ENCODE results near the gene DNAL1. TPM values are rescaled to one million over a fixed set of nuclear protein-coding genes. Genes with fewer than 3 reads are reported as not detected.

Gene DNAL1
- total and polyA plus RNA-seq, 2 of the 4 experiments (the other 2 are of a cell fraction): 4.5 to 5.4 TPM

- ATAC-seq (ENCODE audit: low read depth) (no peak), DNase-seq (peak; percentile 22)
- dilution Hi-C loops (cut with HindIII; ENCODE audit: low sequenced_read_pairs, unreplicated experiment) (no loop called here), in situ Hi-C loops (cut with MboI; ENCODE audit: low sequenced_read_pairs) (no loop called here), intact Hi-C loops (cut with micrococcal nuclease) (loop anchor here (5.0 kb wide), 1 partner anchor 118 kb away; the partner anchor contains the start of gene RIOX1)
- H2AFZ ChIP-seq (replicated peaks; ENCODE audit: low read length, poor library complexity): no peak overlapping the region
- no peak overlapping the region for H3K4ac ChIP-seq (ENCODE audit: low read depth, low read length)
- H3K14ac ChIP-seq (replicated peaks; ENCODE audit: low read depth, low read length): no peak overlapping the region
- CTCF ChIA-PET: interaction anchor here (0.5 kb wide), 1 partner anchor 246 kb away, joined by 3 read pairs; no protein-coding TSS in a partner anchor
- H3K27me3 ChIP-seq (ENCODE audit: control insufficient read depth, insufficient read depth, low read length): no peaks in the 10 kb centered on the region; the same call in 1 of the 2 replicates
- POLR2A ChIA-PET (ENCODE audit: unreplicated experiment): no interaction called here
- H4K91ac ChIP-seq (ENCODE audit: insufficient read depth, low read depth, low read length): no peak overlapping the region
- no peak overlapping the region for H2BK15ac ChIP-seq (ENCODE audit: low read depth, low read length)
- H3K18ac ChIP-seq (ENCODE audit: low read depth, low read length): no peak overlapping the region
- no TSS peak for BruUV-seq (replicated peaks)
- WGBS, 2 experiments (ENCODE audit: extremely low coverage in 2 of 2, insufficient read length in 1 of 2): no CpG with 5 or more reads among the region's 2 CpGs
- TF ChIP-seq MAZ (IDR thresholded peaks at IDR 0.05; ENCODE audit: borderline replicate concordance, low read depth, low read length): no peak
- TF ChIP-seq, protein P1, sequence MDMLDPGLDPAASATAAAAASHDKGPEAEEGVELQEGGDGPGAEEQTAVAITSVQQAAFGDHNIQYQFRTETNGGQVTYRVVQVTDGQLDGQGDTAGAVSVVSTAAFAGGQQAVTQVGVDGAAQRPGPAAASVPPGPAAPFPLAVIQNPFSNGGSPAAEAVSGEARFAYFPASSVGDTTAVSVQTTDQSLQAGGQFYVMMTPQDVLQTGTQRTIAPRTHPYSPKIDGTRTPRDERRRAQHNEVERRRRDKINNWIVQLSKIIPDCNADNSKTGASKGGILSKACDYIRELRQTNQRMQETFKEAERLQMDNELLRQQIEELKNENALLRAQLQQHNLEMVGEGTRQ (IDR thresholded peaks at IDR 0.05; ENCODE audit: low read depth, low read length): 0 out of 2 replicates have a peak, but pooled peaks have one; percentile 10
- H2BK120ac ChIP-seq (ENCODE audit: low read depth, low read length): no peak overlapping the region
- no peaks in the 10 kb centered on the region for H3K9me1 ChIP-seq (ENCODE audit: insufficient read depth, low read length)
- no peaks in the 10 kb centered on the region for H3K4me1 ChIP-seq (ENCODE audit: control insufficient read depth, insufficient read depth, low read length)
- no peaks in the 10 kb centered on the region for H3K36me3 ChIP-seq (ENCODE audit: control insufficient read depth, insufficient read depth, low read length)
- no peaks in the 10 kb centered on the region for H3K79me1 ChIP-seq (ENCODE audit: low read depth in 1 of 2, low read length in 2 of 2)
- no peak overlapping the region for H3K4me3 ChIP-seq (ENCODE audit: insufficient read depth, low read depth, low read length)
- no peak overlapping the region for H3K56ac ChIP-seq (ENCODE audit: extremely low read depth, insufficient read depth, low read length)
- H4K5ac ChIP-seq (ENCODE audit: low read depth, low read length): no peak overlapping the region
- no peak overlapping the region for H2BK20ac ChIP-seq (ENCODE audit: low read depth, low read length)
- H3K9me3 ChIP-seq (ENCODE audit: control insufficient read depth, insufficient read depth, low read length): no peaks in the 10 kb centered on the region; the same call in 1 of the 2 replicates
- H3K23ac ChIP-seq (ENCODE audit: low read depth, low read length): no peak overlapping the region
- H4K20me1 ChIP-seq (ENCODE audit: insufficient read depth, low read length): no peaks in the 10 kb centered on the region
- no peak overlapping the region for H3K27ac ChIP-seq (ENCODE audit: insufficient read depth, low read length)
- H2AK5ac ChIP-seq (ENCODE audit: low read depth, low read length): no peak overlapping the region
- no peak overlapping the region for H3K4me2 ChIP-seq (ENCODE audit: low read depth, low read length)
- no peak overlapping the region for H4K8ac ChIP-seq (ENCODE audit: low read depth in 2 of 2, low read length in 2 of 2)
- H3K9ac ChIP-seq (ENCODE audit: low read depth, low read length): no peak overlapping the region
- H2AK9ac ChIP-seq (replicated peaks; ENCODE audit: low read depth, low read length, poor library complexity): no peak overlapping the region
- no peak overlapping the region for H2BK5ac ChIP-seq (ENCODE audit: low read depth, low read length, poor library complexity, severe bottlenecking)
These were observed 34.1 kb upstream of the DNAL1 start for GRCh38 chr14:73610687-73611086.

All from IMR-90 (cell line).